Measurements from ENCODE around the gene VPS54. TPM values are rescaled to one million over a fixed set of nuclear protein-coding genes. Genes with fewer than 3 reads are reported as not detected.

The VPS54 gene
- total RNA-seq, 1 experiment from 2014 or later = 14.6 TPM

DNA sequence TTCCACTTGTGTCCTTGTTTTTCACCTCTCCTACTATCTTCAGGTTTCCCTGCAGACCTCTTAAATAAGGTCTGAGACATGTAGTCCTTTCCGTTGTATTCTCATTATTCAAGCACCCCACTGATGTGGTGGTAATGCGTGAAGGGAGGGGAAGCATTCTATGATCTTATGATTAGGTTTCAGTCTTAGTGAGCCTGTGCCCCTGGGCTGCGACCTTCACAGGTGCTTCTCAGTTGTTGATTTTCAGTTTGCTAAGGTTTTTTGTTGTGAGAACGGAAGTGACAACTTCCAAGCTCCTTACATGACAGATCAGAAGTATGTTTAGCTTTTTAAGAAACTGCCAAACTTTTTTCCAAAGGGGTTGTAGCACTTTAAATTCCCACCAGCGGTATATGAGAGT lies 41.3 kb downstream of the VPS54 start:
- Mint-ChIP-seq H3K27ac (peak overlapping the region; percentile 40; the same call in 1 of the 2 replicates), H3K4me1 (no peaks in the 10 kb centered on the region), H3K36me3 (peaks cover 27% of the 10 kb centered on the region), H3K4me3 (no peak overlapping the region), H3K27me3 (ENCODE audit: low read depth) (no peaks in the 10 kb centered on the region), H3K9me3 (no peaks in the 10 kb centered on the region; the same call in 1 of the 2 replicates)
- ATAC-seq (no peak), DNase-seq (ENCODE audit: low spot score) (no peak)
- ChIA-PET CTCF (no interaction called here), POLR2A (no interaction called here)
- TF ChIP-seq, protein P1, sequence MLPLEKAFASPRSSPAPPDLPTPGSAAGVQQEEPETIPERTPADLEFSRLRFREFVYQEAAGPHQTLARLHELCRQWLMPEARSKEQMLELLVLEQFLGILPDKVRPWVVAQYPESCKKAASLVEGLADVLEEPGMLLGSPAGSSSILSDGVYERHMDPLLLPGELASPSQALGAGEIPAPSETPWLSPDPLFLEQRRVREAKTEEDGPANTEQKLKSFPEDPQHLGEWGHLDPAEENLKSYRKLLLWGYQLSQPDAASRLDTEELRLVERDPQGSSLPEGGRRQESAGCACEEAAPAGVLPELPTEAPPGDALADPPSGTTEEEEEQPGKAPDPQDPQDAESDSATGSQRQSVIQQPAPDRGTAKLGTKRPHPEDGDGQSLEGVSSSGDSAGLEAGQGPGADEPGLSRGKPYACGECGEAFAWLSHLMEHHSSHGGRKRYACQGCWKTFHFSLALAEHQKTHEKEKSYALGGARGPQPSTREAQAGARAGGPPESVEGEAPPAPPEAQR (CRISPR knock-in tag; IDR thresholded peaks at IDR 0.05) = no peak
- no peak for TF ChIP-seq ZNF671 (CRISPR knock-in tag; IDR thresholded peaks at IDR 0.05)
- TF ChIP-seq, protein P2, sequence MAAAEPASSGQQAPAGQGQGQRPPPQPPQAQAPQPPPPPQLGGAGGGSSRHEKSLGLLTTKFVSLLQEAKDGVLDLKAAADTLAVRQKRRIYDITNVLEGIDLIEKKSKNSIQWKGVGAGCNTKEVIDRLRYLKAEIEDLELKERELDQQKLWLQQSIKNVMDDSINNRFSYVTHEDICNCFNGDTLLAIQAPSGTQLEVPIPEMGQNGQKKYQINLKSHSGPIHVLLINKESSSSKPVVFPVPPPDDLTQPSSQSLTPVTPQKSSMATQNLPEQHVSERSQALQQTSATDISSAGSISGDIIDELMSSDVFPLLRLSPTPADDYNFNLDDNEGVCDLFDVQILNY (CRISPR knock-in tag; IDR thresholded peaks at IDR 0.05) = no peak
- no peak for TF ChIP-seq NFYB (CRISPR knock-in tag; conservative IDR thresholded peaks at IDR 0.05; ENCODE audit: low read depth)
- no peak for TF ChIP-seq ESRRA (CRISPR knock-in tag; IDR thresholded peaks at IDR 0.05; ENCODE audit: borderline replicate concordance)
- no peak for TF ChIP-seq GTF2I (CRISPR knock-in tag; conservative IDR thresholded peaks at IDR 0.05)

DNA sequence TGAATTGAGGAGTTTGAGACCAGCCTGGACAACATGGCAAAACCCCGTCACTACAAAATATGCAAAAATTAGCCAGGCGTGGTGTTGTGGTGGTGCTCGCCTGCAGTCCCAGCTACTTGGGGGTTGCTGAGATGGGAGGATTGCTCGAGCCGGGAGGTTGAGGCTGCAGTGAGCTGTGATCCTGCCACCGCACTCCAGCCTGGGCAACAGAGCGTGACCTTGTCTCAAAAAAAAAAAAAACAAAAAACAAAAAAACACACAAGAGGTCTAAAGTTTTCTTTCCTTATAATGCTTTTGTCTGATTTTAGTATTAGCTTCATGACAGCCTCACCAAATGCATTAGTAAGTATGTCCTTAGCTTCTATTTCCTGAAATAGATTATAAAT lies 43.1 kb downstream of the VPS54 start:
- no peak for ATAC-seq
- ChIA-PET CTCF (no interaction called here), POLR2A (interaction anchor here (0.5 kb wide), 1 partner anchor 393 kb away, joined by 3 read pairs; no protein-coding TSS in a partner anchor)
- Mint-ChIP-seq H3K9me3 (no peaks in the 10 kb centered on the region; the same call in 1 of the 2 replicates), H3K4me1 (no peaks in the 10 kb centered on the region), H3K27ac (no peak overlapping the region), H3K36me3 (peaks cover 22% of the 10 kb centered on the region), H3K27me3 (ENCODE audit: low read depth) (no peaks in the 10 kb centered on the region), H3K4me3 (no peak overlapping the region)
- no peak for DNase-seq (ENCODE audit: low spot score)
- no peak for TF ChIP-seq FOXP1 (CRISPR knock-in tag; IDR thresholded peaks at IDR 0.05; ENCODE audit: borderline replicate concordance)
- TF ChIP-seq, protein P3, sequence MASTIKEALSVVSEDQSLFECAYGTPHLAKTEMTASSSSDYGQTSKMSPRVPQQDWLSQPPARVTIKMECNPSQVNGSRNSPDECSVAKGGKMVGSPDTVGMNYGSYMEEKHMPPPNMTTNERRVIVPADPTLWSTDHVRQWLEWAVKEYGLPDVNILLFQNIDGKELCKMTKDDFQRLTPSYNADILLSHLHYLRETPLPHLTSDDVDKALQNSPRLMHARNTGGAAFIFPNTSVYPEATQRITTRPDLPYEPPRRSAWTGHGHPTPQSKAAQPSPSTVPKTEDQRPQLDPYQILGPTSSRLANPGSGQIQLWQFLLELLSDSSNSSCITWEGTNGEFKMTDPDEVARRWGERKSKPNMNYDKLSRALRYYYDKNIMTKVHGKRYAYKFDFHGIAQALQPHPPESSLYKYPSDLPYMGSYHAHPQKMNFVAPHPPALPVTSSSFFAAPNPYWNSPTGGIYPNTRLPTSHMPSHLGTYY (CRISPR knock-in tag; IDR thresholded peaks at IDR 0.05) = no peak
- TF ChIP-seq, protein P4, sequence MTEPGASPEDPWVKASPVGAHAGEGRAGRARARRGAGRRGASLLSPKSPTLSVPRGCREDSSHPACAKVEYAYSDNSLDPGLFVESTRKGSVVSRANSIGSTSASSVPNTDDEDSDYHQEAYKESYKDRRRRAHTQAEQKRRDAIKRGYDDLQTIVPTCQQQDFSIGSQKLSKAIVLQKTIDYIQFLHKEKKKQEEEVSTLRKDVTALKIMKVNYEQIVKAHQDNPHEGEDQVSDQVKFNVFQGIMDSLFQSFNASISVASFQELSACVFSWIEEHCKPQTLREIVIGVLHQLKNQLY (CRISPR knock-in tag; IDR thresholded peaks at IDR 0.05) = no peak
- TF ChIP-seq ESRRA (CRISPR knock-in tag; IDR thresholded peaks at IDR 0.05; ENCODE audit: borderline replicate concordance) = no peak
- no peak for TF ChIP-seq MYBL2 (CRISPR knock-in tag; IDR thresholded peaks at IDR 0.05)
- TF ChIP-seq CREM (CRISPR knock-in tag; IDR thresholded peaks at IDR 0.05) = no peak
- no peak for TF ChIP-seq RELA (CRISPR knock-in tag; IDR thresholded peaks at IDR 0.05; ENCODE audit: borderline replicate concordance)
- no peak for TF ChIP-seq GTF2I (CRISPR knock-in tag; conservative IDR thresholded peaks at IDR 0.05)
- TF ChIP-seq, protein P5, sequence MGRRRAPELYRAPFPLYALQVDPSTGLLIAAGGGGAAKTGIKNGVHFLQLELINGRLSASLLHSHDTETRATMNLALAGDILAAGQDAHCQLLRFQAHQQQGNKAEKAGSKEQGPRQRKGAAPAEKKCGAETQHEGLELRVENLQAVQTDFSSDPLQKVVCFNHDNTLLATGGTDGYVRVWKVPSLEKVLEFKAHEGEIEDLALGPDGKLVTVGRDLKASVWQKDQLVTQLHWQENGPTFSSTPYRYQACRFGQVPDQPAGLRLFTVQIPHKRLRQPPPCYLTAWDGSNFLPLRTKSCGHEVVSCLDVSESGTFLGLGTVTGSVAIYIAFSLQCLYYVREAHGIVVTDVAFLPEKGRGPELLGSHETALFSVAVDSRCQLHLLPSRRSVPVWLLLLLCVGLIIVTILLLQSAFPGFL (CRISPR knock-in tag; IDR thresholded peaks at IDR 0.05; ENCODE audit: borderline replicate concordance) = no peak
- TF ChIP-seq, protein P6, sequence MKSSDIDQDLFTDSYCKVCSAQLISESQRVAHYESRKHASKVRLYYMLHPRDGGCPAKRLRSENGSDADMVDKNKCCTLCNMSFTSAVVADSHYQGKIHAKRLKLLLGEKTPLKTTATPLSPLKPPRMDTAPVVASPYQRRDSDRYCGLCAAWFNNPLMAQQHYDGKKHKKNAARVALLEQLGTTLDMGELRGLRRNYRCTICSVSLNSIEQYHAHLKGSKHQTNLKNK (CRISPR knock-in tag; IDR thresholded peaks at IDR 0.05) = no peak
- no peak for TF ChIP-seq ZNF396 (CRISPR knock-in tag; IDR thresholded peaks at IDR 0.05; ENCODE audit: borderline replicate concordance)

DNA sequence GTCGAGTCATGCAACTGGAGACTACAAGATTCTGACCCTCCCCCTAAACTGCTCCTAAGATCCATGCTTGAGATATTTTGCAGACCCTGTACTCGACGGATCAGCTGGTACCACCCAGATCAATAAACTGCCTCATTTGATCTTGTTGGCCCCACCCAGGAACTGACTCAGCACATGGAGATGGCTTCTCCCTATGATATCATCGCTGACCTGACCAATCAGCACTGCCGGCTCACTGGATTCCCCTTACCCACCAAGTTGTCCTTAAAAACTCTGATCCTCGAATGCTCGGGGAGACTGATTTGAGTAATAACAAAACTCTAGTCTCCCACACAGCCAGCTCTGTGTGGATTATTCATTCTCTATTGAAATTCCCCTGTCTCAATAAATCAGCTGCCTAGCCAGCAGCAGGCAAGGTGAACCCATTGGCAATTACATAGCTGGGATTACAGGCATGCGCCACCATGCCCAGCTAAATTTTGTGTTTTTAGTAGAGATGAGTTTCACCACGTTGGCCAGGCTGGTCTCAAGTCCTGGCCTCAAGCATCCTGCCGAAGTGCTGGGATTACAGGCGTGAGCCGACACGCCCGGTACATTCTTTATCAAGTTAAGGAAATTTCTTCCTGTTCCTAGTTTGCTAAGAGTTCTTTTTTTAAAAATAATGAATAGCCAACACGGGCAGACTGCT lies 43.6 kb downstream of the VPS54 start:
- CTCF ChIA-PET = no interaction called here
- H3K36me3 Mint-ChIP-seq = peaks cover 22% of the 10 kb centered on the region
- no peak overlapping the region for H3K4me3 Mint-ChIP-seq
- no peak for DNase-seq (ENCODE audit: low spot score)
- no peaks in the 10 kb centered on the region for H3K4me1 Mint-ChIP-seq
- no peak for ATAC-seq
- POLR2A ChIA-PET = no interaction called here
- no peaks in the 10 kb centered on the region for H3K27me3 Mint-ChIP-seq (ENCODE audit: low read depth)
- no peak overlapping the region for H3K27ac Mint-ChIP-seq
- TF ChIP-seq KAT7 (CRISPR knock-in tag; IDR thresholded peaks at IDR 0.05; ENCODE audit: borderline replicate concordance) (no peak), ZNF138 (CRISPR knock-in tag; conservative IDR thresholded peaks at IDR 0.05) (no peak), ZNF423 (CRISPR knock-in tag; IDR thresholded peaks at IDR 0.05) (no peak), ELF4 (CRISPR knock-in tag; IDR thresholded peaks at IDR 0.05; ENCODE audit: low read depth) (no peak), JAZF1 (CRISPR knock-in tag; IDR thresholded peaks at IDR 0.05) (no peak)
- TF ChIP-seq, protein P7, sequence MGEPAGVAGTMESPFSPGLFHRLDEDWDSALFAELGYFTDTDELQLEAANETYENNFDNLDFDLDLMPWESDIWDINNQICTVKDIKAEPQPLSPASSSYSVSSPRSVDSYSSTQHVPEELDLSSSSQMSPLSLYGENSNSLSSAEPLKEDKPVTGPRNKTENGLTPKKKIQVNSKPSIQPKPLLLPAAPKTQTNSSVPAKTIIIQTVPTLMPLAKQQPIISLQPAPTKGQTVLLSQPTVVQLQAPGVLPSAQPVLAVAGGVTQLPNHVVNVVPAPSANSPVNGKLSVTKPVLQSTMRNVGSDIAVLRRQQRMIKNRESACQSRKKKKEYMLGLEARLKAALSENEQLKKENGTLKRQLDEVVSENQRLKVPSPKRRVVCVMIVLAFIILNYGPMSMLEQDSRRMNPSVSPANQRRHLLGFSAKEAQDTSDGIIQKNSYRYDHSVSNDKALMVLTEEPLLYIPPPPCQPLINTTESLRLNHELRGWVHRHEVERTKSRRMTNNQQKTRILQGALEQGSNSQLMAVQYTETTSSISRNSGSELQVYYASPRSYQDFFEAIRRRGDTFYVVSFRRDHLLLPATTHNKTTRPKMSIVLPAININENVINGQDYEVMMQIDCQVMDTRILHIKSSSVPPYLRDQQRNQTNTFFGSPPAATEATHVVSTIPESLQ (CRISPR knock-in tag; IDR thresholded peaks at IDR 0.05) = no peak
- TF ChIP-seq, protein P2 (CRISPR knock-in tag; IDR thresholded peaks at IDR 0.05) = no peak
- H3K9me3 Mint-ChIP-seq = no peaks in the 10 kb centered on the region; the same call in 1 of the 2 replicates

Measured in WTC11 (cell line).